H1 (cell line): ENCODE results near the gene CYP4A11.

Experiments used
- HDAC2 ChIP-seq, 2 experiments: fragments of 300-600 bp in 1 of 2; sonication (generic) in 1 of 2; IDR thresholded peaks; 2 replicates each; pipeline ENCODE4 v1.6.1; 2011 to 2012; ENCODE audit warnings: low read depth in 2 of 2, low read length in 2 of 2, mild to moderate bottlenecking in 2 of 2, moderate library complexity in 2 of 2, borderline replicate concordance in 1 of 2, inconsistent platforms in 1 of 2
- POLR2AphosphoS5 ChIP-seq: IDR thresholded peaks from 2 replicates; pipeline ENCODE4 v1.6.1; 2011; ENCODE audit warnings: low read depth, low read length
- RAD21 ChIP-seq, 2 experiments: IDR thresholded peaks in 1 of 2; conservative IDR thresholded peaks in 1 of 2; 2 replicates each; pipeline ENCODE4 v1.6.1; 2011; ENCODE audit warnings: low read depth in 2 of 2, low read length in 2 of 2, improper control_type of control experiment in 1 of 2, inconsistent platforms in 1 of 2, mild to moderate bottlenecking in 1 of 2, moderate library complexity in 1 of 2
- SUZ12 ChIP-seq: fragments of 200-600 bp; sonication (generic); IDR thresholded peaks from 2 replicates; pipeline ENCODE4 v1.6.1; 2012; ENCODE audit warnings: mild to moderate bottlenecking, inconsistent platforms, low read length, moderate library complexity, mixed read lengths
- TBP ChIP-seq: IDR thresholded peaks from 2 replicates; pipeline ENCODE4 v1.6.1; 2011; ENCODE audit warnings: low read depth, low read length, improper control_type of control experiment
- TF ChIP-seq, protein P1 (sequence below), 3 experiments: IDR thresholded peaks; 1 replicate in 2 of 3; 2 replicates in 1 of 3; pipeline versions ENCODE4 v1.5.1 to v1.6.1; 2011; ENCODE audit warnings: low read length in 3 of 3, mild to moderate bottlenecking in 3 of 3, inconsistent platforms in 2 of 3, low read depth in 1 of 3, moderate library complexity in 1 of 3; ENCODE audit not compliant: insufficient read depth in 1 of 3; ENCODE audit errors: control extremely low read depth in 1 of 3

- no peak for TF ChIP-seq SUZ12
- TF ChIP-seq, protein P1, sequence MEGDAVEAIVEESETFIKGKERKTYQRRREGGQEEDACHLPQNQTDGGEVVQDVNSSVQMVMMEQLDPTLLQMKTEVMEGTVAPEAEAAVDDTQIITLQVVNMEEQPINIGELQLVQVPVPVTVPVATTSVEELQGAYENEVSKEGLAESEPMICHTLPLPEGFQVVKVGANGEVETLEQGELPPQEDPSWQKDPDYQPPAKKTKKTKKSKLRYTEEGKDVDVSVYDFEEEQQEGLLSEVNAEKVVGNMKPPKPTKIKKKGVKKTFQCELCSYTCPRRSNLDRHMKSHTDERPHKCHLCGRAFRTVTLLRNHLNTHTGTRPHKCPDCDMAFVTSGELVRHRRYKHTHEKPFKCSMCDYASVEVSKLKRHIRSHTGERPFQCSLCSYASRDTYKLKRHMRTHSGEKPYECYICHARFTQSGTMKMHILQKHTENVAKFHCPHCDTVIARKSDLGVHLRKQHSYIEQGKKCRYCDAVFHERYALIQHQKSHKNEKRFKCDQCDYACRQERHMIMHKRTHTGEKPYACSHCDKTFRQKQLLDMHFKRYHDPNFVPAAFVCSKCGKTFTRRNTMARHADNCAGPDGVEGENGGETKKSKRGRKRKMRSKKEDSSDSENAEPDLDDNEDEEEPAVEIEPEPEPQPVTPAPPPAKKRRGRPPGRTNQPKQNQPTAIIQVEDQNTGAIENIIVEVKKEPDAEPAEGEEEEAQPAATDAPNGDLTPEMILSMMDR (IDR thresholded peaks at IDR 0.05; ENCODE audit: control extremely low read depth in 1 of 3, insufficient read depth in 1 of 3, low read depth in 1 of 3, low read length in 3 of 3) = no peak
- TF ChIP-seq POLR2AphosphoS5 = no peak
- TF ChIP-seq RAD21 (IDR thresholded peaks at IDR 0.05 in 1 of 2, conservative IDR thresholded peaks at IDR 0.05 in 1 of 2; ENCODE audit: low read depth in 2 of 2, low read length in 2 of 2) = no peak
- TF ChIP-seq TBP = no peak
- TF ChIP-seq HDAC2 (IDR thresholded peaks at IDR 0.05; ENCODE audit: borderline replicate concordance in 1 of 2, low read depth in 2 of 2, low read length in 2 of 2) = no peak
Observed at GRCh38 chr1:46983830-46984586, 42.7 kb upstream of the CYP4A11 start.
